Colonic mucosa (tissue), 4 donors: ENCODE measurements around the gene XPNPEP3. TPM values are rescaled to one million over a fixed set of nuclear protein-coding genes. Genes with fewer than 3 reads are reported as not detected.

ENCODE experiments used
- DNase-seq: peaks from one replicate; pipeline ENCODE4 v3.0.0-alpha.2; 2020
- H3K27ac ChIP-seq: fragments of 200-600 bp; one replicate; pipeline ENCODE4 v1.8.0; 2021
- H3K27me3 ChIP-seq: fragments of 200-600 bp; one replicate; pipeline ENCODE4 v1.8.0; 2021
- H3K36me3 ChIP-seq: fragments of 200-600 bp; one replicate; pipeline ENCODE4 v1.8.0; 2021
- H3K4me1 ChIP-seq: fragments of 200-600 bp; one replicate; pipeline ENCODE4 v1.8.0; 2021; ENCODE audit warnings: mild to moderate bottlenecking
- H3K4me3 ChIP-seq: fragments of 200-600 bp; one replicate; pipeline ENCODE4 v1.8.0; 2021
- H3K9ac ChIP-seq, 2 donors: one replicate each; pipeline ENCODE4 v1.7.0; 2013; ENCODE audit warnings: control low read depth in 2 of 2, low read depth in 2 of 2, low read length in 2 of 2
- H3K9me3 ChIP-seq: fragments of 200-600 bp; one replicate; pipeline ENCODE4 v1.8.0; 2021
- intact Hi-C: fragments of 100-400 bp; cut with DNase I; formaldehyde crosslinking; loops from one replicate; pipeline ENCODE4 v1.14.1; 2022
- total RNA-seq, 2 donors: library from RNA; stranded (reverse); fragmentation: NEBNext Ultra II Directional in 1 of 2; extraction: Animal tissue kit (Norgen Biotek cat#: 25700) in 1 of 2; gene quantifications; one replicate each; pipeline ENCODE4 v1.2.1, GENCODE V29; 2021
- TF ChIP-seq, protein P1 (sequence below): fragments of 200-600 bp; IDR thresholded peaks from one replicate; pipeline ENCODE4 v1.8.0; 2022; ENCODE audit warnings: antibody characterized with exemption, mild to moderate bottlenecking
- donor health status: healthy.
- donor health status: DM: no; HTN: no; CAD: no.
- donor health status: DM: no; HTN: no; CAD: no.

The XPNPEP3 gene
- total RNA-seq, 2 donors from 2014 or later, result 12.8 to 22.0 TPM

DNA sequence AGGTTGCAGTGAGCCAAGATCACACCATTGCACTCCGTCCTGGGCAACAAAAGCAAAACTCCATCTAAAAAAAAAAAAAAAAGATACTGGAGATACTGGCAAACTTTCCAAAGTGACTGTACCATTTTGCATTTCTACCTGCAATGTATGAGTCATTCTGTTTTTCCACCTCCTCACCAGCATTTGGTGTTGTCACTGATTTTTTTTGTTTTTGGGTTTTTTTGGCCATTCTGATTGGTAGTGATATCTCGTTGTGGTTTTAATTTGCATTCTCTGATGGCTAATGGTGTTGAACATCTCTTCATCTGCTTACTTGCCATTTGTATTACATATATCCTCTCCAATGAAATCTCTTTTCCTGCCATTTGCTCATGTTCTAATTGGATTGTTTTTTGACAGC lies 82.3 kb downstream of the XPNPEP3 start:
- TF ChIP-seq, protein P1, sequence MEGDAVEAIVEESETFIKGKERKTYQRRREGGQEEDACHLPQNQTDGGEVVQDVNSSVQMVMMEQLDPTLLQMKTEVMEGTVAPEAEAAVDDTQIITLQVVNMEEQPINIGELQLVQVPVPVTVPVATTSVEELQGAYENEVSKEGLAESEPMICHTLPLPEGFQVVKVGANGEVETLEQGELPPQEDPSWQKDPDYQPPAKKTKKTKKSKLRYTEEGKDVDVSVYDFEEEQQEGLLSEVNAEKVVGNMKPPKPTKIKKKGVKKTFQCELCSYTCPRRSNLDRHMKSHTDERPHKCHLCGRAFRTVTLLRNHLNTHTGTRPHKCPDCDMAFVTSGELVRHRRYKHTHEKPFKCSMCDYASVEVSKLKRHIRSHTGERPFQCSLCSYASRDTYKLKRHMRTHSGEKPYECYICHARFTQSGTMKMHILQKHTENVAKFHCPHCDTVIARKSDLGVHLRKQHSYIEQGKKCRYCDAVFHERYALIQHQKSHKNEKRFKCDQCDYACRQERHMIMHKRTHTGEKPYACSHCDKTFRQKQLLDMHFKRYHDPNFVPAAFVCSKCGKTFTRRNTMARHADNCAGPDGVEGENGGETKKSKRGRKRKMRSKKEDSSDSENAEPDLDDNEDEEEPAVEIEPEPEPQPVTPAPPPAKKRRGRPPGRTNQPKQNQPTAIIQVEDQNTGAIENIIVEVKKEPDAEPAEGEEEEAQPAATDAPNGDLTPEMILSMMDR, result no peak
- Histone ChIP-seq H3K36me3 (no peaks in the 10 kb centered on the region), H3K4me3 (no peak overlapping the region), H3K27ac (no peak overlapping the region), H3K4me1 (no peaks in the 10 kb centered on the region), H3K27me3 (no peaks in the 10 kb centered on the region), H3K9me3 (no peaks in the 10 kb centered on the region), H3K9ac (no peak overlapping the region)
- intact Hi-C loops, result no loop called here
- DNase-seq, result no peak

DNA sequence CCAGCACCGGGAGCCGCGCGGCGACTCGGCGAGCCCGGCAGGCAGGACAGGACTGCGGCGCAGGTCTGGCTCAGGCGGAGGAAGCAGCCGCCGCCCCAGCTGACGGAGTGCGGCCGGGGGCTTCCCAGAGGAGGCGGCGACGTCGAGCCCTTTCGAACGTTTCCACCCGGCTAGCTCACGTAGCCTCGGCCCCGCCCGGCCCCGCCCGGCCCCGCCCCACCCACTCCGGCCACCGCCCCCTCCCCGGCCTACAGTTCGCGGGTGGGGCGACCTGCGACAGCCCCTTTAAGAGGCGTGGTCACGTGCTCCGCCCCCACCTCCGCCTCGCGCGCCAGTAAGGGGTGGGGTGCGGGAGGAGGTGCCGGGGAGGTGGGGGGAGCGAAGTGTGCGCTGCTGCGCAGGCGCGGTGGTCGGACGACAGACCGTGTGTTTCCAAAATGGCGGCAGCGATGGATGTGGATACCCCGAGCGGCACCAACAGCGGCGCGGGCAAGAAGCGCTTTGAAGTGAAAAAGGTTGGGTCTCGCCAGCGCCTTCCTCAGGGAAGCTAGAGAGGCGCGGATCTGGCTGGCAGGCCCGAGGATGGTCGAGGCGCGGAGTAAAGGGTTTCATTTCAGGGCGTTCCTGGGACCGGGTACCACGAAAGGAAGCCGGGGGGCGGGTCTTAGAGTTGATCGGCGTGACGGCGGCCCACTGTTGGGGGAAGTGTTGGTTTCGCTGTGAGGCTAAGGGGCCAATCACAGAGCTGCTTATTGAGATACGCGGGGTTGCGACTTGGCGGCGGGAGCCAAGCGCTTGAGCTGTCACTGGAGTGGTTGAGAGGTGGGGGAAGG lies 94.2 kb downstream of the XPNPEP3 start, which contains the start of gene RBX1:
Gene RBX1, plus strand, starts transcription at position 417 of the 833 bp plus-strand sequence. Its CDS starts 21 bp downstream, at position 438.
- no peaks in the 10 kb centered on the region for H3K27me3 ChIP-seq
- intact Hi-C loops, result loop anchor here (5.0 kb wide), 2 partner anchors 71 to 141 kb away; partner anchors contain the start of gene EP300
- TF ChIP-seq, protein P1, result no peak

DNA sequence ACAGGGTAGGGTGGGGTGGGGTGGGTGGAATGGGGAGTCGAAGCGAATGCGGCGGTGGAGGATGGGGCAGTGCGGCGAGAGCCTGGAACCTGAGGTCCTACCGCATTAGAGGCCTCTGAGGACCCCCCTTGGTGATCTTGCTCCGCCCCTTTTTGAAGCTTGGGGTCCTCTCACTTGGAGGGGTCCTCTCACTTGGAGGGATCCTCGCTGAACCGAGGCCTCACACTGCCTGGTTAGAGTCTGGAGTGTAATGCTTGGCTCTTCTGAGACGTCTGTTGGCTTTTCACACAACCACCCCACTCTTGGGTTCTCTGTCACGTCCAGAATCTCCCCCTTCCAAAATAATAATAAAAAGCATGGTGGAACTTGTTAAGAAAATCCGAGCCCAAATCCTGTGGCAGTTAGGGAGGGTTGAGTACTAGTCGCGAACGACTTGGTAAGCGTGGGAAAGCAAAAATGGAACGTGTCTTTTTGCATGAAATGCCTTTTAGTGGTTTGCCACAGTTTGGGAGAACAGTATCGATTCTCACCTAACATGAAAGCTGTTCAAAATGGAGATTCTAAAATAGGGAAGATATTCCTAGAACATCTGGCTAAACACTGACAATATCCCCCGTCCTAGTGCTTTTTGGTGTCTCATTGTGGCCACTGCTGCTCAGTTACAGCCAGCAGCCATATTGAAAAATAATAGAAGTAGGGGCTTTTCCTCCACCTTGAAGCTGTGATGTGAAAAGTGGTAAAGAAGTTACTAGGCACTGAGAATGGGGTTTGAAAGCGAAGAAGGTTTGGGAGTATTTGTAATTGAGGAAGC lies 95.1 kb downstream of the XPNPEP3 start:
- H3K4me3 ChIP-seq, result peak overlapping the region; percentile 67
- TF ChIP-seq, protein P1, result no peak
- H3K27ac ChIP-seq, result peak overlapping the region; percentile 85
- peak overlapping the region; percentile 71 to 98 for H3K9ac ChIP-seq
- peaks cover 4% of the 10 kb centered on the region for H3K4me1 ChIP-seq
- H3K9me3 ChIP-seq, result no peaks in the 10 kb centered on the region
- DNase-seq, result no peak
- intact Hi-C loops, result loop anchor here (5.0 kb wide), 2 partner anchors 70 to 140 kb away; partner anchors contain the start of gene EP300
- H3K27me3 ChIP-seq, result no peaks in the 10 kb centered on the region
- H3K36me3 ChIP-seq, result no peaks in the 10 kb centered on the region

More for the DNA sequence above, 94.2 kb downstream of the XPNPEP3 start, which contains the start of gene RBX1:
- Histone ChIP-seq H3K4me3 (peak within 1 kb of the TSS; percentile 67), H3K9ac (peak within 1 kb of the TSS; percentile 94 to 98), H3K27ac (peak within 1 kb of the TSS; percentile 91), H3K9me3 (no peaks in the 10 kb centered on the region), H3K4me1 (peaks cover 4% of the 10 kb centered on the region), H3K36me3 (no peaks in the 10 kb centered on the region)
- DNase-seq, result peak; percentile 98

DNA sequence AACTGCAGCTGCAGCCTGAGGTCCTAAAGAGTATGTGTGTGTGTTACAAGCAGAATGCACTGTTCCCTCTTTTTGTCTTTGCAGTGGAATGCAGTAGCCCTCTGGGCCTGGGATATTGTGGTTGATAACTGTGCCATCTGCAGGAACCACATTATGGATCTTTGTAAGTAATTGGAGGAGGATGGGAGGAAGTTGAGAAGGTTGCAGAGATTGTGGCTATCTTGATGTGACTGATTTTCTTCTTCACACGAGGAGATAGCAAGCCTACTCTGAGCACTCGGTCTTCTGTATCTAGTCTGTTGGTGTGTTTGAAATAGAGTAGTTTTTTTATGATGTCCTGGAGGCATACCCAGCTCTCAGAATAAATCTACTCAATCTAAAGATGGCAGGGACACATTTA lies 96.5 kb downstream of the XPNPEP3 start:
- no peak overlapping the region for H3K27ac ChIP-seq
- TF ChIP-seq, protein P1, result no peak
- no peaks in the 10 kb centered on the region for H3K36me3 ChIP-seq
- H3K27me3 ChIP-seq, result no peaks in the 10 kb centered on the region
- intact Hi-C loops, result loop anchor here (5.0 kb wide), 2 partner anchors 69 to 139 kb away; partner anchors contain the start of gene EP300
- no peaks in the 10 kb centered on the region for H3K9me3 ChIP-seq
- peaks cover 4% of the 10 kb centered on the region for H3K4me1 ChIP-seq
- H3K9ac ChIP-seq, result no peak overlapping the region
- no peak overlapping the region for H3K4me3 ChIP-seq
- DNase-seq, result no peak

GRCh38 chr22:40954113-40954512 lies 97.2 kb downstream of the XPNPEP3 start:
- intact Hi-C loops, result loop anchor here (5.0 kb wide), 2 partner anchors 68 to 138 kb away; partner anchors contain the start of gene EP300
- peaks cover 4% of the 10 kb centered on the region for H3K4me1 ChIP-seq

More at GRCh38 chr22:40954113-40954512, 97.2 kb downstream of the XPNPEP3 start:
- Histone ChIP-seq H3K9me3 (no peaks in the 10 kb centered on the region), H3K9ac (no peak overlapping the region), H3K27me3 (no peaks in the 10 kb centered on the region), H3K27ac (no peak overlapping the region), H3K4me3 (no peak overlapping the region), H3K36me3 (no peaks in the 10 kb centered on the region)
- TF ChIP-seq, protein P1, result no peak
- DNase-seq, result no peak
